ENCODE results near the gene RALB.

The RALB gene

GRCh38 chr2:120219291-120219690 is 33.4 kb upstream of the RALB start:
- H3K4ac ChIP-seq (ENCODE audit: low read depth, low read length): no peak overlapping the region
- no peak overlapping the region for H3K4me3 ChIP-seq (ENCODE audit: low read length)
- peaks cover 6% of the 10 kb centered on the region for H3K79me2 ChIP-seq (ENCODE audit: control insufficient read depth, insufficient read depth, low read length)
- DNase-seq: no peak
- no peak overlapping the region for H3K23ac ChIP-seq (ENCODE audit: low read length)
- no peak overlapping the region for H2BK5ac ChIP-seq (ENCODE audit: low read length)
- no CpG with 5 or more reads among the region's 5 CpGs for WGBS (ENCODE audit: extremely low coverage, insufficient coverage, low lambda C conversion rate)
- no peak overlapping the region for H3K56ac ChIP-seq (ENCODE audit: low read length)
- H3K4me1 ChIP-seq (ENCODE audit: control insufficient read depth, low read depth, low read length): no peaks in the 10 kb centered on the region
- H2BK120ac ChIP-seq (ENCODE audit: low read depth, low read length): no peak overlapping the region
- no peak overlapping the region for H3K9ac ChIP-seq (ENCODE audit: low read length)
- no peaks in the 10 kb centered on the region for H3K36me3 ChIP-seq (ENCODE audit: control insufficient read depth, insufficient read depth, low read length)
- H3K4me2 ChIP-seq (ENCODE audit: low read length): no peak overlapping the region
- peaks cover 7% of the 10 kb centered on the region for H3K79me1 ChIP-seq (ENCODE audit: low read length)
- H3K27ac ChIP-seq (ENCODE audit: low read depth, low read length): no peak overlapping the region
- H4K5ac ChIP-seq (ENCODE audit: low read length): no peak overlapping the region
- no peak overlapping the region for H2AK5ac ChIP-seq (ENCODE audit: low read length)
- H4K8ac ChIP-seq (ENCODE audit: low read depth, low read length): no peak overlapping the region
- H3K27me3 ChIP-seq (ENCODE audit: insufficient read depth, low read length, poor library complexity): no peaks in the 10 kb centered on the region
- H2BK15ac ChIP-seq (replicated peaks; ENCODE audit: low read depth): no peak overlapping the region
- H3K18ac ChIP-seq (ENCODE audit: low read length): no peak overlapping the region

GRCh38 chr2:120219766-120220165 is 32.9 kb upstream of the RALB start:
- no peak overlapping the region for H2BK5ac ChIP-seq (ENCODE audit: low read length)
- no peak overlapping the region for H3K56ac ChIP-seq (ENCODE audit: low read length)
- no peak overlapping the region for H3K4me2 ChIP-seq (ENCODE audit: low read length)
- no peak overlapping the region for H2BK120ac ChIP-seq (ENCODE audit: low read depth, low read length)
- no peak for DNase-seq
- H3K27me3 ChIP-seq (ENCODE audit: insufficient read depth, low read length, poor library complexity): no peaks in the 10 kb centered on the region
- H3K79me2 ChIP-seq (ENCODE audit: control insufficient read depth, insufficient read depth, low read length): peaks cover 6% of the 10 kb centered on the region
- H3K4me3 ChIP-seq (ENCODE audit: low read length): no peak overlapping the region
- no peaks in the 10 kb centered on the region for H3K36me3 ChIP-seq (ENCODE audit: control insufficient read depth, insufficient read depth, low read length)
- H2BK15ac ChIP-seq (replicated peaks; ENCODE audit: low read depth): no peak overlapping the region
- H4K5ac ChIP-seq (ENCODE audit: low read length): no peak overlapping the region
- H3K79me1 ChIP-seq (ENCODE audit: low read length): peaks cover 7% of the 10 kb centered on the region
- H3K27ac ChIP-seq (ENCODE audit: low read depth, low read length): no peak overlapping the region
- no peaks in the 10 kb centered on the region for H3K4me1 ChIP-seq (ENCODE audit: control insufficient read depth, low read depth, low read length)
- no peak overlapping the region for H3K9ac ChIP-seq (ENCODE audit: low read length)
- H2AK5ac ChIP-seq (ENCODE audit: low read length): no peak overlapping the region
- WGBS (ENCODE audit: extremely low coverage, insufficient coverage, low lambda C conversion rate): no CpG with 5 or more reads among the region's 5 CpGs
- no peak overlapping the region for H3K23ac ChIP-seq (ENCODE audit: low read length)
- no peak overlapping the region for H4K8ac ChIP-seq (ENCODE audit: low read depth, low read length)
- no peak overlapping the region for H3K18ac ChIP-seq (ENCODE audit: low read length)
- no peak overlapping the region for H3K4ac ChIP-seq (ENCODE audit: low read depth, low read length)

DNA sequence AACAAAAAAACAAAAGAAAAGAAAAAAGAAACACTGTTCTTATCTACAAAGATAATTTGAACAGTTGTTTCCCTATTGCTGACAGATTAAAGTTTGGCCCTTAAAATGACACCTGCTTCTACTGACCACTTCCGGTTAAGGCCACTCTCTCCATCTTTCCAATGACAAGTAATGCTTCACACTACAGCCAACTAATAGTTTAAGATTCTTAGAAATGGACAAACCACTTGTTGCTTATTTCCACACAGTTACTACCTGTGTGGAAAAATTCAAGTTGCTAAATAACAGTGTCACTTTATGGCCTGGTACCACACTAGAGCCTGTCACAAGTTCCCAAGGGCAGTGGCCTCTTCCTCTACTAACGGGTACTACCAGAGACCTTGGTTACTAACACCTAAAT is 31.9 kb upstream of the RALB start:
- no peak overlapping the region for H3K27ac ChIP-seq (ENCODE audit: low read depth, low read length)
- H3K23ac ChIP-seq (ENCODE audit: low read length): no peak overlapping the region
- no peak overlapping the region for H3K4me2 ChIP-seq (ENCODE audit: low read length)
- DNase-seq: no peak
- no peak overlapping the region for H2AK5ac ChIP-seq (ENCODE audit: low read length)
- H3K27me3 ChIP-seq (ENCODE audit: insufficient read depth, low read length, poor library complexity): no peaks in the 10 kb centered on the region
- no peaks in the 10 kb centered on the region for H3K4me1 ChIP-seq (ENCODE audit: control insufficient read depth, low read depth, low read length)
- H2BK5ac ChIP-seq (ENCODE audit: low read length): no peak overlapping the region
- H3K4ac ChIP-seq (ENCODE audit: low read depth, low read length): no peak overlapping the region
- no peak overlapping the region for H4K8ac ChIP-seq (ENCODE audit: low read depth, low read length)
- H4K5ac ChIP-seq (ENCODE audit: low read length): no peak overlapping the region
- WGBS (ENCODE audit: extremely low coverage, insufficient coverage, low lambda C conversion rate): no CpG with 5 or more reads among the region's 2 CpGs
- no peak overlapping the region for H2BK120ac ChIP-seq (ENCODE audit: low read depth, low read length)
- H3K4me3 ChIP-seq (ENCODE audit: low read length): no peak overlapping the region
- no peak overlapping the region for H2BK15ac ChIP-seq (replicated peaks; ENCODE audit: low read depth)
- peaks cover 7% of the 10 kb centered on the region for H3K79me1 ChIP-seq (ENCODE audit: low read length)
- H3K9ac ChIP-seq (ENCODE audit: low read length): no peak overlapping the region
- H3K56ac ChIP-seq (ENCODE audit: low read length): no peak overlapping the region
- peaks cover 6% of the 10 kb centered on the region for H3K79me2 ChIP-seq (ENCODE audit: control insufficient read depth, insufficient read depth, low read length)
- H3K18ac ChIP-seq (ENCODE audit: low read length): no peak overlapping the region
- H3K36me3 ChIP-seq (ENCODE audit: control insufficient read depth, insufficient read depth, low read length): no peaks in the 10 kb centered on the region

GRCh38 chr2:120221616-120222015 is 31.0 kb upstream of the RALB start:
- H3K4me3 ChIP-seq (ENCODE audit: low read length): no peak overlapping the region
- no peak overlapping the region for H2BK5ac ChIP-seq (ENCODE audit: low read length)
- no peak overlapping the region for H3K9ac ChIP-seq (ENCODE audit: low read length)
- WGBS (ENCODE audit: extremely low coverage, insufficient coverage, low lambda C conversion rate): no CpG with 5 or more reads among the region's 8 CpGs
- H2BK120ac ChIP-seq (ENCODE audit: low read depth, low read length): no peak overlapping the region
- H3K27me3 ChIP-seq (ENCODE audit: insufficient read depth, low read length, poor library complexity): no peaks in the 10 kb centered on the region
- no peak overlapping the region for H3K56ac ChIP-seq (ENCODE audit: low read length)
- DNase-seq: no peak
- H3K79me1 ChIP-seq (ENCODE audit: low read length): peaks cover 7% of the 10 kb centered on the region
- H2BK15ac ChIP-seq (replicated peaks; ENCODE audit: low read depth): no peak overlapping the region
- no peak overlapping the region for H3K23ac ChIP-seq (ENCODE audit: low read length)
- peaks cover 6% of the 10 kb centered on the region for H3K79me2 ChIP-seq (ENCODE audit: control insufficient read depth, insufficient read depth, low read length)
- no peaks in the 10 kb centered on the region for H3K4me1 ChIP-seq (ENCODE audit: control insufficient read depth, low read depth, low read length)
- H2AK5ac ChIP-seq (ENCODE audit: low read length): no peak overlapping the region
- H4K5ac ChIP-seq (ENCODE audit: low read length): no peak overlapping the region
- H3K18ac ChIP-seq (ENCODE audit: low read length): no peak overlapping the region
- H4K8ac ChIP-seq (ENCODE audit: low read depth, low read length): no peak overlapping the region
- H3K4ac ChIP-seq (ENCODE audit: low read depth, low read length): no peak overlapping the region
- H3K36me3 ChIP-seq (ENCODE audit: control insufficient read depth, insufficient read depth, low read length): no peaks in the 10 kb centered on the region
- no peak overlapping the region for H3K27ac ChIP-seq (ENCODE audit: low read depth, low read length)
- H3K4me2 ChIP-seq (ENCODE audit: low read length): no peak overlapping the region

DNA sequence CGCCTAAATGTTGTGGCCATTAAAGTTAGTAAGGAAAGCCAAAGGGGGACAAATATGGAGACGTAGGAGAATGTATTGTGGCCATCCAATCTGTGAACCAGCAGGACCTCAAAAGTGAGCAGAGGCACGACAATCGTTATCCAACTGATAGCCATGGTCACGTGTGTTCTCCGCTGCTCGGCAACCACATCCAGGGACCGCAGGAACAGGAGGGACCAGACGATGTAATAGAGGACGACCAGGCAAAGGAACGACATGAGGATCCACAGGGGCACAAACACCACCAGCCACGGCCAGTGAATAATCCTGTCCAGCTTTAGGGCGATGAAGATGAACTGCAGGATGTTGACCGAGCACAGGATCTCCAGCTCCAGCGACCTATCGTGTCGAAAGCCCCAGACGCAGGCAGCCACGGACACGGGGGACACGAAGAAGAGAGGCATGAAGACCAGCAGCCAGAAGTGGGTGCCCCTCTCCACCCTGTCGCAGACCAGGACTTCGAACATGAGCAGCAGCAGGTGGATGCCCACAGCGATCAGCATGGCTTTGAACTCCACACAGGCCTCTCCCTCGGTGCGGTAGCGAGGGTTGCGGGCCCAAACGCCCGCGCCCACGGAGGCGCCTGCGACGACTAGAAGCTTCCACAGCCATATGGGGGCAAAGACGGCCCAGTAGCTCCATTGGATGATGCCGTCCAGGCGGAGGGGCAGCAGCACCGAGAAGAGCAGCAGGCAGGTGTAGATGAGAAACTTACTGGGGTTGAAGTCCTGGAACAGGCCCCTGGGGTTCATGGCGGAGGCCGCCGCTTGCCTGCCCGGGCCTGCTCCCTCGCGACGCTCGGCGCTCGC is 30.2 kb upstream of the RALB start:
- H4K8ac ChIP-seq (ENCODE audit: low read depth, low read length): no peak overlapping the region
- peak overlapping the region; percentile 11 for H3K4me3 ChIP-seq (ENCODE audit: low read length)
- H3K4me2 ChIP-seq (ENCODE audit: low read length): peak overlapping the region; percentile 39
- H3K79me1 ChIP-seq (ENCODE audit: low read length): peaks cover 7% of the 10 kb centered on the region
- H2BK15ac ChIP-seq (replicated peaks; ENCODE audit: low read depth): no peak overlapping the region
- no peaks in the 10 kb centered on the region for H3K27me3 ChIP-seq (ENCODE audit: insufficient read depth, low read length, poor library complexity)
- H3K9ac ChIP-seq (ENCODE audit: low read length): peak overlapping the region; percentile 73
- H3K18ac ChIP-seq (ENCODE audit: low read length): peak overlapping the region; percentile 85
- DNase-seq: no peak
- no peaks in the 10 kb centered on the region for H3K36me3 ChIP-seq (ENCODE audit: control insufficient read depth, insufficient read depth, low read length)
- H3K23ac ChIP-seq (ENCODE audit: low read length): no peak overlapping the region
- no peak overlapping the region for H3K4ac ChIP-seq (ENCODE audit: low read depth, low read length)
- no peak overlapping the region for H2BK120ac ChIP-seq (ENCODE audit: low read depth, low read length)
- WGBS (ENCODE audit: extremely low coverage, insufficient coverage, low lambda C conversion rate): no CpG with 5 or more reads among the region's 49 CpGs
- peak overlapping the region; percentile 87 for H3K56ac ChIP-seq (ENCODE audit: low read length)
- no peak overlapping the region for H4K5ac ChIP-seq (ENCODE audit: low read length)
- peak overlapping the region; percentile 83 for H2AK5ac ChIP-seq (ENCODE audit: low read length)
- peaks cover 6% of the 10 kb centered on the region for H3K79me2 ChIP-seq (ENCODE audit: control insufficient read depth, insufficient read depth, low read length)
- no peaks in the 10 kb centered on the region for H3K4me1 ChIP-seq (ENCODE audit: control insufficient read depth, low read depth, low read length)
- no peak overlapping the region for H2BK5ac ChIP-seq (ENCODE audit: low read length)
- H3K27ac ChIP-seq (ENCODE audit: low read depth, low read length): no peak overlapping the region
